Stimulated activated CD4-positive, alpha-beta T cell treated with anti-CD3 and anti-CD28 coated beads, Interleukin-1b, Interleukin-23, amount 100 ng/mL, for 48 hours (primary cell): ENCODE results near the gene TAS2R43.
"Not testable (repeated sequence)": the region's sequence is repeated elsewhere in the genome, so short reads cannot be mapped to it uniquely, and the experiment has no call there.

Source experiments
- DNase-seq: peaks from one replicate; pipeline ENCODE4 v3.0.0-alpha.2; 2020

TAS2R43 gene

GRCh38 chr12:11092128-11092527 is at the start of gene TAS2R43:
Gene TAS2R43, minus strand, starts transcription at chr12:11092313. Its CDS starts 84 bp downstream, at chr12:11092229.
- no peak for DNase-seq

GRCh38 chr12:11136075-11136474 is 44.0 kb upstream of the TAS2R43 start:
- peak; percentile 6 for DNase-seq

- DNase-seq = no peak
Observed at GRCh38 chr12:11134305-11134704, 42.2 kb upstream of the TAS2R43 start, which contains the start of gene TAS2R30. Gene TAS2R30, minus strand, starts transcription at chr12:11134644. Its CDS starts 400 bp downstream, at chr12:11134244.

GRCh38 chr12:11133816-11134215 is 41.7 kb upstream of the TAS2R43 start:
- no peak for DNase-seq

GRCh38 chr12:11133162-11133561 is 41.0 kb upstream of the TAS2R43 start:
- no peak for DNase-seq

GRCh38 chr12:11130999-11131398 is 38.9 kb upstream of the TAS2R43 start:
- DNase-seq = no peak

GRCh38 chr12:11130382-11130781 is 38.3 kb upstream of the TAS2R43 start:
- DNase-seq = no peak

GRCh38 chr12:11114130-11114529 is 22.0 kb upstream of the TAS2R43 start:
- not testable (repeated sequence) for DNase-seq

GRCh38 chr12:11111213-11111612 is 19.1 kb upstream of the TAS2R43 start:
- DNase-seq = not testable (repeated sequence)

- no peak for DNase-seq
Observed at GRCh38 chr12:11108862-11109261, 16.7 kb upstream of the TAS2R43 start.

- DNase-seq = no peak
Observed at GRCh38 chr12:11107719-11108118, 15.6 kb upstream of the TAS2R43 start.

- DNase-seq = no peak
Observed at GRCh38 chr12:11106288-11106687, 14.2 kb upstream of the TAS2R43 start.

- DNase-seq = no peak
Observed at GRCh38 chr12:11105546-11105945, 13.4 kb upstream of the TAS2R43 start.

GRCh38 chr12:11094910-11095309 is 2.8 kb upstream of the TAS2R43 start:
- DNase-seq = not testable (repeated sequence)

- DNase-seq = no peak
Observed at GRCh38 chr12:11089246-11089645, 2.9 kb downstream of the TAS2R43 start.

GRCh38 chr12:11085419-11085818 is 6.7 kb downstream of the TAS2R43 start:
- peak; percentile 12 for DNase-seq

- DNase-seq = no peak
Observed at GRCh38 chr12:11081987-11082386, 10.1 kb downstream of the TAS2R43 start.

GRCh38 chr12:11078246-11078645 is 13.9 kb downstream of the TAS2R43 start:
- no peak for DNase-seq

- DNase-seq = no peak
Observed at GRCh38 chr12:11075642-11076041, 16.5 kb downstream of the TAS2R43 start.

- no peak for DNase-seq
Observed at GRCh38 chr12:11071414-11071813, 20.7 kb downstream of the TAS2R43 start.

- DNase-seq = no peak
Observed at GRCh38 chr12:11070999-11071398, 21.1 kb downstream of the TAS2R43 start.

- no peak for DNase-seq
Observed at GRCh38 chr12:11069854-11070365, 22.2 kb downstream of the TAS2R43 start.

- DNase-seq = no peak
Observed at GRCh38 chr12:11067514-11067913, 24.6 kb downstream of the TAS2R43 start.

- DNase-seq = not testable (repeated sequence)
Observed at GRCh38 chr12:11062194-11062593, 29.9 kb downstream of the TAS2R43 start, which contains the start of gene TAS2R46. Gene TAS2R46, minus strand, starts transcription at chr12:11062294. Its CDS starts 0 bp downstream, at chr12:11062294.

- DNase-seq = no peak
Observed at GRCh38 chr12:11059784-11060183, 32.3 kb downstream of the TAS2R43 start.
